WTC11 (cell line): ENCODE measurements around the gene PCBP3. TPM values are rescaled to one million over a fixed set of nuclear protein-coding genes. Genes with fewer than 3 reads are reported as not detected.

Experiments used
- ATAC-seq: fragments of 200-7000 bp; cut with Tn5 transposase; 2 replicates; pipeline ENCODE4 v1.10.0; 2021; ENCODE audit warnings: mild to moderate bottlenecking, moderate library complexity
- CTCF ChIA-PET: fragments of 300-600 bp; sonication (Branson Sonifier 250); formaldehyde crosslinking; loops from one replicate; lab custom pipeline; 2021; ENCODE audit warnings: antibody characterized with exemption; lab: Charles Lee
- POLR2A ChIA-PET: fragments of 350-600 bp; sonication (Branson Sonifier 250); formaldehyde crosslinking; loops from one replicate; lab custom pipeline; 2021; ENCODE audit warnings: antibody characterized with exemption; lab: Charles Lee
- DNase-seq: peaks from one replicate; pipeline ENCODE4 v3.0.0; 2021; ENCODE audit warnings: low spot score
- H3K27ac Mint-ChIP-seq: 2 replicates; pipeline ENCODE4 v1.8.0; 2021; ENCODE audit warnings: mixed read lengths
- H3K27me3 Mint-ChIP-seq: 2 replicates; pipeline ENCODE4 v1.8.0; 2021; ENCODE audit warnings: low read depth, mild to moderate bottlenecking, moderate library complexity, mixed read lengths
- H3K36me3 Mint-ChIP-seq: 2 replicates; pipeline ENCODE4 v1.8.0; 2021; ENCODE audit warnings: mixed read lengths
- H3K4me1 Mint-ChIP-seq: 2 replicates; pipeline ENCODE4 v1.8.0; 2022; ENCODE audit warnings: mixed read lengths
- H3K4me3 Mint-ChIP-seq: 2 replicates; pipeline ENCODE4 v1.8.0; 2021; ENCODE audit warnings: mild to moderate bottlenecking, moderate library complexity, mixed read lengths
- H3K9me3 Mint-ChIP-seq: 2 replicates; pipeline ENCODE4 v1.8.0; 2021; ENCODE audit warnings: mixed read lengths
- ATF1 ChIP-seq: sonication (generic); formaldehyde crosslinking; IDR thresholded peaks from 2 replicates; pipeline ENCODE4 v1.8.1; 2023; ENCODE audit warnings: mild to moderate bottlenecking, moderate library complexity, missing genetic modification reagents
- ELF4 ChIP-seq: sonication (generic); formaldehyde crosslinking; IDR thresholded peaks from 2 replicates; pipeline ENCODE4 v1.8.1; 2022; ENCODE audit warnings: low read depth, mild to moderate bottlenecking, moderate library complexity, missing genetic modification reagents
- FOXK1 ChIP-seq: sonication (generic); formaldehyde crosslinking; IDR thresholded peaks from 2 replicates; pipeline ENCODE4 v1.8.0; 2022; ENCODE audit warnings: mild to moderate bottlenecking, moderate library complexity, missing genetic modification reagents
- GRHL2 ChIP-seq: fragments of 250-450 bp; sonication (Bioruptor Pico); IDR thresholded peaks from 2 replicates; pipeline ENCODE4 v1.8.0; 2022; ENCODE audit warnings: mild to moderate bottlenecking, moderate library complexity; ENCODE audit not compliant: insufficient replicate concordance, severe bottlenecking
- GTF2I ChIP-seq: fragments of 250-450 bp; sonication (Bioruptor Pico); conservative IDR thresholded peaks from 2 replicates; pipeline ENCODE4 v1.4.0; 2021; ENCODE audit warnings: mild to moderate bottlenecking
- NFATC4 ChIP-seq: fragments of 250-450 bp; sonication (Bioruptor Pico); IDR thresholded peaks from 2 replicates; pipeline ENCODE4 v1.9.0; 2021; ENCODE audit warnings: mild to moderate bottlenecking
- NFE2L1 ChIP-seq: sonication (generic); formaldehyde crosslinking; IDR thresholded peaks from 2 replicates; pipeline ENCODE4 v1.8.1; 2023; ENCODE audit warnings: missing genetic modification reagents
- OVOL2 ChIP-seq: fragments of 250-450 bp; sonication (Bioruptor Pico); IDR thresholded peaks from 2 replicates; pipeline ENCODE4 v1.9.0; 2021; ENCODE audit warnings: mild to moderate bottlenecking, borderline replicate concordance
- PRRX2 ChIP-seq: fragments of 250-450 bp; sonication (Bioruptor Pico); IDR thresholded peaks from 2 replicates; pipeline ENCODE4 v1.8.0; 2021; ENCODE audit warnings: mild to moderate bottlenecking
- TP53 ChIP-seq: sonication (generic); formaldehyde crosslinking; IDR thresholded peaks from 2 replicates; pipeline ENCODE4 v1.8.1; 2023; ENCODE audit warnings: mild to moderate bottlenecking, missing genetic modification reagents
- USF1 ChIP-seq: sonication (generic); formaldehyde crosslinking; IDR thresholded peaks from 2 replicates; pipeline ENCODE4 v1.8.0; 2022; ENCODE audit warnings: mild to moderate bottlenecking, missing genetic modification reagents
- ZNF317 ChIP-seq: sonication (generic); formaldehyde crosslinking; IDR thresholded peaks from 2 replicates; pipeline ENCODE4 v1.8.1; 2023; ENCODE audit warnings: low read depth, mild to moderate bottlenecking, moderate library complexity, missing genetic modification reagents, borderline replicate concordance
- ZNF532 ChIP-seq: fragments of 250-450 bp; sonication (Bioruptor Pico); IDR thresholded peaks from 2 replicates; pipeline ENCODE4 v1.9.0; 2021; ENCODE audit warnings: mild to moderate bottlenecking, borderline replicate concordance
- ZSCAN18 ChIP-seq: fragments of 250-450 bp; sonication (Bioruptor Pico); IDR thresholded peaks from 2 replicates; pipeline ENCODE4 v2.1.2; 2022; ENCODE audit warnings: mild to moderate bottlenecking, moderate library complexity
- total RNA-seq: library from RNA; stranded (reverse); gene quantifications from 3 replicates; pipeline ENCODE4 v1.2.3, GENCODE V29; 2021
- TF ChIP-seq, protein P1 (sequence below): sonication (generic); formaldehyde crosslinking; IDR thresholded peaks from 2 replicates; pipeline ENCODE4 v1.8.0; 2022; ENCODE audit warnings: mild to moderate bottlenecking, missing genetic modification reagents
- TF ChIP-seq, protein P2 (sequence below): sonication (generic); formaldehyde crosslinking; IDR thresholded peaks from 2 replicates; pipeline ENCODE4 v1.8.1; 2022; ENCODE audit warnings: mild to moderate bottlenecking, missing genetic modification reagents, moderate library complexity, borderline replicate concordance
- TF ChIP-seq, protein P3 (sequence below): sonication (generic); formaldehyde crosslinking; IDR thresholded peaks from 2 replicates; pipeline ENCODE4 v1.8.1; 2023; ENCODE audit warnings: mild to moderate bottlenecking, moderate library complexity, missing genetic modification reagents
- TF ChIP-seq, protein P4 (sequence below): sonication (generic); formaldehyde crosslinking; IDR thresholded peaks from 2 replicates; pipeline ENCODE4 v1.8.0; 2022; ENCODE audit warnings: mild to moderate bottlenecking, missing genetic modification reagents
- TF ChIP-seq, protein P5 (sequence below): fragments of 250-450 bp; sonication (Bioruptor Pico); IDR thresholded peaks from 2 replicates; pipeline ENCODE4 v1.9.0; 2021; ENCODE audit warnings: mild to moderate bottlenecking

The PCBP3 gene
- total RNA-seq, 1 experiment from 2014 or later = 8.5 TPM

DNA sequence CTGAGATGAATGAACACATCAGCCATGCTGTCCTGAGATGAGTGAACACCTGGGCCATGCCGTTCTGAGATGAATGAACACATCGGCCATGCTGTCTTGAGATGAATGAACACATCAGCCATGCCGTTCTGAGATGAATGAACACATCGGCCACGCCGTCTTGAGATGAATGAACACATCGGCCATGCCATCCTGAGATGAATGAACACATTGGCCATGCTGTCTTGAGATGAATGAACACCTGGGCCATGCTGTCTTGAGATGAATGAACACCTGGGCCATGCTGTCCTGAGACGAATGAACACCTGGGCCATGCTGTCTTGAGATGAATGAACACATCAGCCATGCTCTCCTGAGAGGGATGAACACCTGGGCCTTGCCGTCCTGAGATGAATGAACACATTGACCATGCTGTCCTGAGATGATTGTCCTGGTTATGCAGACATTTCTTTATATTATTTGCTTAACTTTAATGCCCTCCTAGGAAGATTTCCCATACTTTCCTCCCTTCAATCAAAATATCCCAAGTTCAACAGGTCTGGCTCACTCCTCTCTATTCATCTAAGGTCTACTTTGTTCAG is 289.5 kb downstream of the PCBP3 start (continued):
- TF ChIP-seq, protein P1, sequence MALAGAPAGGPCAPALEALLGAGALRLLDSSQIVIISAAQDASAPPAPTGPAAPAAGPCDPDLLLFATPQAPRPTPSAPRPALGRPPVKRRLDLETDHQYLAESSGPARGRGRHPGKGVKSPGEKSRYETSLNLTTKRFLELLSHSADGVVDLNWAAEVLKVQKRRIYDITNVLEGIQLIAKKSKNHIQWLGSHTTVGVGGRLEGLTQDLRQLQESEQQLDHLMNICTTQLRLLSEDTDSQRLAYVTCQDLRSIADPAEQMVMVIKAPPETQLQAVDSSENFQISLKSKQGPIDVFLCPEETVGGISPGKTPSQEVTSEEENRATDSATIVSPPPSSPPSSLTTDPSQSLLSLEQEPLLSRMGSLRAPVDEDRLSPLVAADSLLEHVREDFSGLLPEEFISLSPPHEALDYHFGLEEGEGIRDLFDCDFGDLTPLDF (CRISPR knock-in tag) = no peak
- TF ChIP-seq, protein P2, sequence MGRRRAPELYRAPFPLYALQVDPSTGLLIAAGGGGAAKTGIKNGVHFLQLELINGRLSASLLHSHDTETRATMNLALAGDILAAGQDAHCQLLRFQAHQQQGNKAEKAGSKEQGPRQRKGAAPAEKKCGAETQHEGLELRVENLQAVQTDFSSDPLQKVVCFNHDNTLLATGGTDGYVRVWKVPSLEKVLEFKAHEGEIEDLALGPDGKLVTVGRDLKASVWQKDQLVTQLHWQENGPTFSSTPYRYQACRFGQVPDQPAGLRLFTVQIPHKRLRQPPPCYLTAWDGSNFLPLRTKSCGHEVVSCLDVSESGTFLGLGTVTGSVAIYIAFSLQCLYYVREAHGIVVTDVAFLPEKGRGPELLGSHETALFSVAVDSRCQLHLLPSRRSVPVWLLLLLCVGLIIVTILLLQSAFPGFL (CRISPR knock-in tag) = no peak
- TF ChIP-seq ATF1 (CRISPR knock-in tag) = no peak
- TF ChIP-seq, protein P3, sequence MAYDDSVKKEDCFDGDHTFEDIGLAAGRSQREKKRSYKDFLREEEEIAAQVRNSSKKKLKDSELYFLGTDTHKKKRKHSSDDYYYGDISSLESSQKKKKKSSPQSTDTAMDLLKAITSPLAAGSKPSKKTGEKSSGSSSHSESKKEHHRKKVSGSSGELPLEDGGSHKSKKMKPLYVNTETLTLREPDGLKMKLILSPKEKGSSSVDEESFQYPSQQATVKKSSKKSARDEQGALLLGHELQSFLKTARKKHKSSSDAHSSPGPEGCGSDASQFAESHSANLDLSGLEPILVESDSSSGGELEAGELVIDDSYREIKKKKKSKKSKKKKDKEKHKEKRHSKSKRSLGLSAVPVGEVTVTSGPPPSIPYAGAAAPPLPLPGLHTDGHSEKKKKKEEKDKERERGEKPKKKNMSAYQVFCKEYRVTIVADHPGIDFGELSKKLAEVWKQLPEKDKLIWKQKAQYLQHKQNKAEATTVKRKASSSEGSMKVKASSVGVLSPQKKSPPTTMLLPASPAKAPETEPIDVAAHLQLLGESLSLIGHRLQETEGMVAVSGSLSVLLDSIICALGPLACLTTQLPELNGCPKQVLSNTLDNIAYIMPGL = no peak
- no peak for TF ChIP-seq PRRX2 (CRISPR knock-in tag)
- no peak for TF ChIP-seq OVOL2 (CRISPR knock-in tag)
- no peak for TF ChIP-seq NFATC4 (CRISPR knock-in tag)
- TF ChIP-seq, all 79 proteins: peak for 0

DNA sequence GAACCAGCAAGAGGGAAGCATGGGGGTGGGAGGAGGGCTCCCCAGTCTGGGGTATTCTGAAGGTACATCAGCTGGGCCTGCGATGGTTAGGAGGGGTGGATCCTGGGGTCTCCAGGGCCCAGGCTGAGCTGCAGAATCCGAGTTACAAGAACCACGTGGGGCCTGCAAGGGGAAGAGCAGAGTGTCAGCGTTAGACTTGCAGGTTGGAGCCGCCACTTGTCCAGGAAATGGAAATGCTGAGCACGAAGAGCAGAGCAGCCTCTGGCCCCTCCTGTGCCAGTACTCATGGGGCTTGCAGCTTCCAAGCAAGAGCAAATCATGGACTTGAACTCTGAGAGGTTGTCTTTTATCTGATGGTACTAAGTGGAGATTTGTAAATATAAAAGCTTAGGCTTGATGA is 290.6 kb downstream of the PCBP3 start:
- no peak for DNase-seq
- ATAC-seq = no peak
- Mint-ChIP-seq H3K4me3 (no peak overlapping the region), H3K27me3 (peaks cover 59% of the 10 kb centered on the region), H3K4me1 (no peaks in the 10 kb centered on the region), H3K9me3 (peaks cover 64% of the 10 kb centered on the region), H3K27ac (no peak overlapping the region), H3K36me3 (peaks cover 46% of the 10 kb centered on the region)
- TF ChIP-seq ZNF532 (CRISPR knock-in tag) = no peak
- TF ChIP-seq ELF4 (CRISPR knock-in tag) = no peak
- no peak for TF ChIP-seq ZSCAN18 (CRISPR knock-in tag)
- no peak for TF ChIP-seq GTF2I (CRISPR knock-in tag)
- no peak for TF ChIP-seq NFE2L1
- no peak for TF ChIP-seq PRRX2 (CRISPR knock-in tag)
- no peak for TF ChIP-seq USF1 (CRISPR knock-in tag)
- TF ChIP-seq, protein P4, sequence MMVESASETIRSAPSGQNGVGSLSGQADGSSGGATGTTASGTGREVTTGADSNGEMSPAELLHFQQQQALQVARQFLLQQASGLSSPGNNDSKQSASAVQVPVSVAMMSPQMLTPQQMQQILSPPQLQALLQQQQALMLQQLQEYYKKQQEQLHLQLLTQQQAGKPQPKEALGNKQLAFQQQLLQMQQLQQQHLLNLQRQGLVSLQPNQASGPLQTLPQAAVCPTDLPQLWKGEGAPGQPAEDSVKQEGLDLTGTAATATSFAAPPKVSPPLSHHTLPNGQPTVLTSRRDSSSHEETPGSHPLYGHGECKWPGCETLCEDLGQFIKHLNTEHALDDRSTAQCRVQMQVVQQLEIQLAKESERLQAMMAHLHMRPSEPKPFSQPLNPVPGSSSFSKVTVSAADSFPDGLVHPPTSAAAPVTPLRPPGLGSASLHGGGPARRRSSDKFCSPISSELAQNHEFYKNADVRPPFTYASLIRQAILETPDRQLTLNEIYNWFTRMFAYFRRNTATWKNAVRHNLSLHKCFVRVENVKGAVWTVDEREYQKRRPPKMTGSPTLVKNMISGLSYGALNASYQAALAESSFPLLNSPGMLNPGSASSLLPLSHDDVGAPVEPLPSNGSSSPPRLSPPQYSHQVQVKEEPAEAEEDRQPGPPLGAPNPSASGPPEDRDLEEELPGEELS = no peak
- TF ChIP-seq ZNF317 (CRISPR knock-in tag) = no peak
- TF ChIP-seq, protein P5, sequence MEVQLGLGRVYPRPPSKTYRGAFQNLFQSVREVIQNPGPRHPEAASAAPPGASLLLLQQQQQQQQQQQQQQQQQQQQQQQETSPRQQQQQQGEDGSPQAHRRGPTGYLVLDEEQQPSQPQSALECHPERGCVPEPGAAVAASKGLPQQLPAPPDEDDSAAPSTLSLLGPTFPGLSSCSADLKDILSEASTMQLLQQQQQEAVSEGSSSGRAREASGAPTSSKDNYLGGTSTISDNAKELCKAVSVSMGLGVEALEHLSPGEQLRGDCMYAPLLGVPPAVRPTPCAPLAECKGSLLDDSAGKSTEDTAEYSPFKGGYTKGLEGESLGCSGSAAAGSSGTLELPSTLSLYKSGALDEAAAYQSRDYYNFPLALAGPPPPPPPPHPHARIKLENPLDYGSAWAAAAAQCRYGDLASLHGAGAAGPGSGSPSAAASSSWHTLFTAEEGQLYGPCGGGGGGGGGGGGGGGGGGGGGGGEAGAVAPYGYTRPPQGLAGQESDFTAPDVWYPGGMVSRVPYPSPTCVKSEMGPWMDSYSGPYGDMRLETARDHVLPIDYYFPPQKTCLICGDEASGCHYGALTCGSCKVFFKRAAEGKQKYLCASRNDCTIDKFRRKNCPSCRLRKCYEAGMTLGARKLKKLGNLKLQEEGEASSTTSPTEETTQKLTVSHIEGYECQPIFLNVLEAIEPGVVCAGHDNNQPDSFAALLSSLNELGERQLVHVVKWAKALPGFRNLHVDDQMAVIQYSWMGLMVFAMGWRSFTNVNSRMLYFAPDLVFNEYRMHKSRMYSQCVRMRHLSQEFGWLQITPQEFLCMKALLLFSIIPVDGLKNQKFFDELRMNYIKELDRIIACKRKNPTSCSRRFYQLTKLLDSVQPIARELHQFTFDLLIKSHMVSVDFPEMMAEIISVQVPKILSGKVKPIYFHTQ (CRISPR knock-in tag) = no peak
- TF ChIP-seq FOXK1 (CRISPR knock-in tag) = no peak
- TF ChIP-seq GRHL2 (CRISPR knock-in tag) = no peak
- TF ChIP-seq TP53 (CRISPR knock-in tag) = no peak
- ChIA-PET CTCF (no interaction called here), POLR2A (no interaction called here)
